Fibroblast of peridontal ligament (primary cell): ENCODE measurements around the gene MAP1LC3B2.
A peak's percentile ranks its signal among the peaks of the same experiment; 100 is the strongest.

Experiments
- DNase-seq: peaks from one replicate; pipeline ENCODE4 v3.0.0-alpha.2; 2010; ENCODE audit errors: extremely low read depth

The MAP1LC3B2 gene

DNA sequence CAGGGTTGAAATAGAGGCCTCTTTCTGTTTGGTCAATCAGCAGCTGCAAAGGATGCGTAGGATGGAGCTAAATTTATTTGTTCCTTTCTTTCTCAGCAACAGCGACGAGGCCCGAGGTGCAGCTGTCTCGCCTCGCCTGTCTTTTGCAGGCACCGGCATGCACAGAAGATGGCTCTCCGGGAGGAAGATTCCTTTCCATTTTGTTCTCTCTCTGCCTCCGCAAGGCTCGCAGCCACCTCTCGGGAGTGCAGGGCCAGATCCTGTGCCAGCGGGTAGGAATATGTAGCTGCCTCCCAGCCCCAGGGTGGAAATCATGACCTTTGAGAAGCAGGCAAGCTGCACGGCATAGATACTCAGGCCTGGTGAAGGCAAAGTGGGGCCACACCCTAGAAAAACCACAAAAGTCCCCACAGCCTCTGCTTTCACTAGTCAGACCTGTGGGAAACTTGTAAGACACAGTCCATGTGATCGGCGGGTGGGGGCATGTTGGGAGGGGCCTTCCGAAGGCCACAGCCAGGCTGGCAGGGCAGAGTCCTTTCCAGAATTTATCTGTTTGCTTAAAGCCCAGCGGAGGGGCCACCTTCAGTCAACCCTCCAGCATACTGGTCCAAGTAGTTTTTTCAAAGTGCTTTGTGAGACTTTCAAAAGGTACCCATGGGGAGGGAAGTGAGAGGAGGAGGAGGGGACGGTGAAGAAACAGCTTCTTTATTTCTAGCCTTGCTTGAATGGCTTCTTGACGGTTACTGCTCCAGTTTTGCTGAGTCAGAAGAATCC is at the start of gene MAP1LC3B2:
TSS of gene MAP1LC3B2 (plus strand) at position 220 of the 774 bp plus-strand sequence. CDS start 16,562 bp downstream, outside the sequence.
- DNase-seq: peak; percentile 74

- no peak for DNase-seq
Observed at GRCh38 chr12:116513944-116514343, 45.2 kb upstream of the MAP1LC3B2 start.

DNA sequence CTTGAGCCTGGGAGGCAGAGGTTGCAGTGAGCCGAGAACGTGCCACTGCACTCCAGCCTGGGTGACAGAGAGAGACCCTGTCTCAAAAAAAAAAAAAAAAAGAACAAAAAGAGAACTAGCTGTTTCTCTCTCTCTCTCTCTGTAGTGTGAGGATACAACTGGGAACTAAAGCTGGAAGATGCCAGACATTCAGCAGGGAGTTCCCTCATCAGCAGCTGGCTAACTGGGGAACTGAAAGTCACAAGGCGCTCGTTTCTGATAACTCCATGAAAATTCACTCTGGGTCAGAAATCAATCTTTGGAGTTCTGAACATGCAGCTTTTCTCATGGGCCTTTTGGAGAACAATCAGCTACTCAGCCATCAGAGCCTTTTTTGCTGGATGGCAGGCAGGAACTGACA is 43.5 kb upstream of the MAP1LC3B2 start:
- DNase-seq: no peak

DNA sequence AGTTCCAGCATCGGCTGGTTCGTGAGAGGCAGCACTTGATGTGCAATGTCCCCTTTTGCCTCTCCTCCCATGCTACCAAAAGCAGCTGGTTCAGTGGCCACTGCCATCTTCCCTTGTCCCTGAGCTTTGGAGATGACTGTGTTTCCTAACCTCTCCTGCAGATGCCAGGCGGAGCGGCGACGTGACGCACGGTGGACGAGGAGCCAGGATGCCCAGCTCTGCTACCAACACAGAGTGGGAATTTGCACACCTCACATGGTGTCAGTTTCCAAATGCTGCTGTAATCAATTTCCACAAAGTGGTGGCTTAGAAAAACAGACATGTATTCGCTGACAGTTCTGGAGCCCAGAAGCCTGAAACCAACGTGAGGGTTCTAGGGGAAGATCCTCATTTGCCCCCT is 42.5 kb upstream of the MAP1LC3B2 start:
- DNase-seq: no peak

GRCh38 chr12:116517431-116518045 is 41.6 kb upstream of the MAP1LC3B2 start:
- DNase-seq: no peak

GRCh38 chr12:116520225-116520760 is 38.9 kb upstream of the MAP1LC3B2 start:
- DNase-seq: no peak

DNA sequence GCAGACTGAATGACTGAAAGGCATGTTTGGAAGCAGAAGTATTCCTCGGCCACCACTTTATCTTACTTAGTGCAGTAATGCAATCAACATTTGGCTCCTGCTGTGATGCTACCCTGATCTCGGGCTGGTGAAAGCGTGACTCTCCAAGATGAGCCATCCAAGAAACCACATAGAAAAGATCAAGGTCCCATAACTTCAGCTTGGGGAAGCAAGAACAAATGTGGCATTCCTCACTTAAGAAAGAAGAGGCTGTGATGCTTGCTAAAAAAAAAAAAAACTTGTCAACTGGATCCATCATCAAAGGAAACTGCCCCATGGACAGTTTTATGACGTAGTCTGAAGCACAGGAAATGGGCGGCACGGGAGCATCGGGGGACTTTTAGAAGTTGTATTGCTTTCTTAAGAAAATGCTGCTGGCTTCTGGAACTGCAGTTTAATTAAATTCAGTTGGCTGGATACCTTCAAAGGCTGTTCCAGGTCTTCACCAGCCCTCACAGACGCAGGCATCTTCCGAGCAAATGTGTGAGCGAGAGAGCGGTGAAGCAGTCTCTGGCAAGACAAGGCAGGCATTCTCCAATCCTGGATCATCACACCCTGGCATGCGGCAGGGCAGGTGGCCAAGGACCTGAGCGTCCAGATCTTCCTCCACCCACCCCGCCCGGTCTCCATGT is 38.2 kb upstream of the MAP1LC3B2 start:
- DNase-seq: peak; percentile 42

GRCh38 chr12:116524311-116524710 is 34.9 kb upstream of the MAP1LC3B2 start:
- DNase-seq: no peak

DNA sequence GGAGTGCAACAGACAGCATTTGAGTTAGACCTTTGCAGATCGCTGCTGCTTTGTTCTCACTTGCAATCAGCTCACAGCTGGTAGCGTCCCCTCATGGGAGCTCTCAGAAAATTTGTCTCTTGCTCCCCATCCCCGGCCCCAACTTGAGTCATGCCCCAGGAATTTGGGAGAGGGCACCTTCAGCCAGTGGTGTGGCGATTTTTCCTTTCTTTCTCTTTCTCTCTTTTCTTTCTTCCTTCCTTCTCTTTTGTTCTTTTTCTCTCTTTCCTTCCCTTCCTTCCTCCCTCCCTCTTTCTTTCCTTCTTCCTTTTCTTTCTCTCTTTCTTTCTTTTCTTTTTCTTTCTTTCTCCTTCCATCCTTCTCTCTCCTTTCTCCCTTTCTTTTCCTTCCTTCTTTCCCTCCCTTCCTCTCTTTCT is 34.2 kb upstream of the MAP1LC3B2 start:
- peak; percentile 45 for DNase-seq

DNA sequence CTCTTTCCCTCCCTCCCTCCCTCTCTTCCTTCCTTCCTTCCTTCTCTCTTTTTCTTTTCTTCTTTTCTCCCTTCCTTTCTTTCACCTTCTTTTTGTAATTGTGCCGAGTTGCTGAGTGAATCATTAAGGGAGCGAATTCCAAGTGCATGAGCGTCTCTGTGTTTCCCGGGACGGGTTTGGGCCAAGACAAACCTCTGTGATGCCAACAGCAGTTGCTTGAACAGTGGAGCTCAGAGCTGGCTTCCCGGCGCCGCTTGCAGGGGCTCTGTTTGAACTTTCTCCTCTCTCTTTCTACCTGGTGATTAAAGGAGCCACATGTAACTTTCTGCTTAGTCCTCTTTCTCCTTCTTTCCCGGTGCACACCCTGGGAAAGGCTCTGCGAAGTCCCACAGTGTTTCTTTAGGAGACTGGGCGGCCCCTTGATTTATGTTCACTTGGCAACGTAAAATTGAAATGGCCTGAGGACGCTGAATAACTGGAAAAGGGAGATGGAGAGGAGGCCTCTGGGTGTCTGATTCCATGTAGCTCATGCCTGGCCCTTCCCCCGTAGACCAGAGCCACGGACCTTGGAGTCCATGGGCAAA is 33.7 kb upstream of the MAP1LC3B2 start:
- peak; percentile 94 for DNase-seq

- DNase-seq: peak; percentile 61
Observed at GRCh38 chr12:116528065-116528464, 31.1 kb upstream of the MAP1LC3B2 start.

- DNase-seq: peak; percentile 35
Observed at GRCh38 chr12:116528498-116528897, 30.7 kb upstream of the MAP1LC3B2 start.

GRCh38 chr12:116529048-116529447 is 30.1 kb upstream of the MAP1LC3B2 start:
- no peak for DNase-seq

GRCh38 chr12:116529686-116530085 is 29.5 kb upstream of the MAP1LC3B2 start:
- DNase-seq: peak; percentile 42

- DNase-seq: no peak
Observed at GRCh38 chr12:116532428-116532827, 26.8 kb upstream of the MAP1LC3B2 start.

DNA sequence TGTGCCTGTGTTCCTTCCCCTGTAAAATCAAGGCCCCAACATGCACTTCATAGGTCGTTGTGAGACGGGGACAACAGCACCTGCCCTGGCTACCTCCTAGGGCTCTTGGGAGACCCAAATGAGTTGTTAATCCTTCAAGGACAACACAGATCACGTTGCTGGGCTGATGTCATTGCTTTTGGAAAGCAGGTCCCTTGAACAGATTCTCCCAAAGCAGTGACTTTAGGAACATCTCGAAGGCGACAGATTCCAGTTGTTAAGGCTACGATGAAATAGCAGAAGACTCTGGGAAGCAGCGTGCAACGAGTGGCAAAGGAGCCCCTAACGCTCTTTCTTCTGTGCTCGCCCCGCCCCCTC is 26.2 kb upstream of the MAP1LC3B2 start:
- DNase-seq: no peak

DNA sequence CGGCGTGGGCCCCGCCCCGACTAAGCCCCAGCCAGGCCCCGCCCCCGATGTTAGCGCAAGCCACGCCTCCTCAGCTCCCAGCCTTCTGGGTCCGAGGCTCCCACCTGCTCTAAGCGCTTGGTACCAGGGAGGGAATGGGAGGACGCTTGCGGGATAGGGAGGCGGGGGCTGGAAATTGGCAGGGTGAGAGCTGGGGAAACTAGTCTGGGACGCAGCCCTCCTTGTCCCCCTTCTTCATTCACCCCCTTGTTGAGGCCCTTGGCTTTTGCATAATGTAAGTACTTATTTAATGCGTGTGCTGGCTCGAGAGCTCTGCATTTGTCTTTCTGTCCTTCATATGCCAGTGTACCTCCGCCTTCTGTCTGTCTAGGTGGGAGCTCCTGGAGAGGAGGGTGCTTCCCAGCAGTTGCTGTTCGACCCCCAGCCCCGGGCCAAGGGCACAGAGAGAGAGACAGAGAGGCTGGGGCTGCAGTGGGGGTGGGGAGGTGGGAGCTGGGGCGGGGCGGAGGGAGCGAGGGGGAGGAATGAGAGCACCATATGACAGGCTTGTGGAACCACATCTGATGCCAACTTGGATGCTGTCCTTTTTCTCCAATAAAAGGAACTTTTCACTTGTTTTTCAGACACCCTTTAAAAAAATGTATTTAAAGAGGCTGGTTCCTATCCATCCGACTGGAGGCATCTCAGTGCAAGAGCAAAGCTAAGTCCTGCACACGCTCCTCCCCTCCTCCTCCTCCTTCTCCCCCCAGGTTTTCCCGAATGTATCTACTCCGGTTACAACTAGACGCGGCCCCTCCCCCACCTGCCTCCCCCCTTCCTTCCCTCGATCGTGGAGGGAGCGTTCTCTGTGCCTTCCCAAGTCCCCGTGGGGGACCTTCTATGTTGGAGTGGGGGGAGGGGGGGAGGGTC is 25.6 kb upstream of the MAP1LC3B2 start:
- peak; percentile 76 for DNase-seq

- DNase-seq: no peak
Observed at GRCh38 chr12:116534311-116535121, 24.7 kb upstream of the MAP1LC3B2 start.

- no peak for DNase-seq
Observed at GRCh38 chr12:116535241-116535640, 23.9 kb upstream of the MAP1LC3B2 start.
